HG03520 (cell line): ENCODE results near the gene BIRC5.

ENCODE experiments used
- ATAC-seq: cut with Tn5 transposase; IDR thresholded peaks from one replicate; pipeline ENCODE4 v1.9.1; 2021; ENCODE audit warnings: mild to moderate bottlenecking, moderate library complexity; ENCODE audit not compliant: unreplicated experiment

BIRC5 gene

DNA sequence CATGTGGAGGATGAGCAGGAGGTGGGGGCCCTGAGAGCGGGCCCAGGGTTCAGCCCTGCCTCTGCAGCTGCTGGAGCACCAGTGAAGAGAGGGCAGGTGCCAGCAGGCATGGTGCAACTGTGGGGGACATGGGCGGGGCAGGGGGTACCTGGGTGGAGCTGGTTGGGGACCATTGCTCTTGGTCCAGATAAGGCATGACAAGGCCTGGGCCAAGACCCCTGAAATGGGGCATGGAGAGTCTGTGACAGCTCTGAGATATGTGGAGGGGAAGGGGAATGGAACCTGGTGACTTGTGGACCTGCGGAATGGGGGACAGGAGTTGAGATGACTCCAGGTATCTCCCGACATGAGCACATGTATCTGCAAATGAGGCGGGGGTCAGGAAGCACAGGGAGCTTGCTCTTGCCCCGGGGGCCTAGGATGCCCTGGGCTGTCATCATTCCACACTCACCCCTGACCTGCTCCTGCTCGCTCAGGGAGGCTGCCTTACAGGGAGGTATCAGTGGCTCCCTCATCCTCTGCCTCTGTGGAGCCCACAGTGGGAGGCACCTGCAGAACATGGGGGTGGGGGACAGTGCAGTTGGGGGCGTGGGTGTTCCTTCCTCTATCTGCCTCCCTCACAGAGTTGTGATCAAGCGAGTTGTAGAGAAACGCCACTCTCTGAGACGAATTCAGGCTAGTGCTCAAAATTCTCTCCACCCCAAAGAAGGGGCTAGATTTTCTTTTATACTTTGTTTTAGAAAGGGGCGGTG lies 57.5 kb downstream of the BIRC5 start:
- ATAC-seq: no peak

DNA sequence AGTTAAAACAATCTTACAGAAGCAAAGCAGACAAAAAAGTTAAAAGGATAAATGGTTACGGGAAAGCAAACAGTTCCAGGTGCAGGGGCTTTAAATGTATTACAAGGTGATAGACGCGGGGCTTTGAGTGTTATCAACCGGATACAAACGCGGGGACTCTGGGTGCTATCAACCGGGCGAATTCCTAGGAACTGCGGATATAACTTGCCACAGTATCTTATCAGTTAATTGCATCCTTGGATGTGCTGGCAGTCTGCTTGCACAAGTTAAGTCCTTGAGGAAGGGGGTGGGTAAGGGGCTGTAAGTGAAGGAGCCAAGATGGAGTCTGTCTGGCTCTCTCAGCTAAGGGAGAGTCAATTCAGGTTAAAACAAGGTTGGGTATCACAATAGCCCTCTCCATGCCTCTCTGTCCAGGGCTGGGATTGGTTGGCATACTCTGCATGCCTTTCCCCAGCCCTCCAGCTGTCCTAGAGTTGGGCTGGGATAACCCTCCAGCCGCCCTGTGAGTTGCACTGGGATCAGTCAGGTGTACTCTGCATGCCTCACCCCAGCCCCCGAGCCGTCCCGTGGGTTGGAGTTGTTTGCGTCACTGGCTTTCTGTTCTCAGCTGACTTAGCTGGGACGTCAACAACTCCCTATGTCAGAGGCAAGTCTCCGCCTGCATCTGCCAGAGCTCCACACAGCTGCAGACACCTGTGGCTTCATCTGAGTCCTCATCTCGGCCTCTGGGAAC lies 58.3 kb downstream of the BIRC5 start:
- no peak for ATAC-seq

DNA sequence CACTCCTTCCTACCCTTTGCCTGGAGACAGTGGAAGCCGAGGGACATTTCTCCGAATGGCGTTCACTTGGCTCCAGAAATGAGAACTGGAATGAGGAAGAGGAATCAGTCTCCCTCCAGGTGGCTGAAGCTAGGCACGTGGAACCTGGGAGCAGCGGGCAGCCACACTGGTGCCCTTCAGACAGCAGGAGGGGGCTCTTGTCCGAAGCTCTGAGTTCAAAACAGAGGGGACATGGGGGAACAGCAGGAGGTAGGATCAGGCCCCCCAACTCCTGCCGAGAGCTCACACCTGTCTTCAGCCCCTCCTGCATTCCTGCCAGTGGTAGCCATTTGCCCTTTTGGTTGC lies 58.8 kb downstream of the BIRC5 start:
- no peak for ATAC-seq

DNA sequence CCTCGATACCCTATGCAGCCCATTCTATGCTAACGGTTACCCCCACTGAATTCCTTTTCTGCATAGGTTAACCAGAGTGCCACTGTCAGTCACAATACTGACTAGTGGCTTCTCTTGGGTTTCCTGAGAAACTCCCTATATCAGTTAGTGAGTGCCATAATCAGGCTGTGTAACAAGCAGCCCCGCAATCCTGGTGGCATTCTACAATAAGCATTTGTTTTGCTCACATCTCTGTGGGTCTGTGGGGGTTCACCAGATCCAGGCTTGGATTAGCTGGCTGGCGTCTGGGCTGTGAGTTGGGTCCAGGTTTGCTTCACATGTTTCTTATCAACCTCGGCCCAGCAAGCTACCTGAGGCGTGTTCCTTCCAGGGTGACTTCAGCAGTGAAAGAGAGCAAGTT lies 59.8 kb downstream of the BIRC5 start:
- no peak for ATAC-seq
